IPS-11a (cell line): ENCODE measurements around the gene ROCK2.

ENCODE experiments used
- H3K4me3 ChIP-seq: one replicate; pipeline ENCODE4 v1.5.1; 2013; ENCODE audit warnings: low read depth, low read length, control low read depth

The ROCK2 gene

GRCh38 chr2:11368059-11368572 lies 23.7 kb upstream of the ROCK2 start:
- no peak overlapping the region for H3K4me3 ChIP-seq

- no peak overlapping the region for H3K4me3 ChIP-seq
These were observed 22.8 kb upstream of the ROCK2 start for GRCh38 chr2:11367170-11367730.

- H3K4me3 ChIP-seq, result no peak overlapping the region
These were observed 21.9 kb upstream of the ROCK2 start for GRCh38 chr2:11366326-11366741.

DNA sequence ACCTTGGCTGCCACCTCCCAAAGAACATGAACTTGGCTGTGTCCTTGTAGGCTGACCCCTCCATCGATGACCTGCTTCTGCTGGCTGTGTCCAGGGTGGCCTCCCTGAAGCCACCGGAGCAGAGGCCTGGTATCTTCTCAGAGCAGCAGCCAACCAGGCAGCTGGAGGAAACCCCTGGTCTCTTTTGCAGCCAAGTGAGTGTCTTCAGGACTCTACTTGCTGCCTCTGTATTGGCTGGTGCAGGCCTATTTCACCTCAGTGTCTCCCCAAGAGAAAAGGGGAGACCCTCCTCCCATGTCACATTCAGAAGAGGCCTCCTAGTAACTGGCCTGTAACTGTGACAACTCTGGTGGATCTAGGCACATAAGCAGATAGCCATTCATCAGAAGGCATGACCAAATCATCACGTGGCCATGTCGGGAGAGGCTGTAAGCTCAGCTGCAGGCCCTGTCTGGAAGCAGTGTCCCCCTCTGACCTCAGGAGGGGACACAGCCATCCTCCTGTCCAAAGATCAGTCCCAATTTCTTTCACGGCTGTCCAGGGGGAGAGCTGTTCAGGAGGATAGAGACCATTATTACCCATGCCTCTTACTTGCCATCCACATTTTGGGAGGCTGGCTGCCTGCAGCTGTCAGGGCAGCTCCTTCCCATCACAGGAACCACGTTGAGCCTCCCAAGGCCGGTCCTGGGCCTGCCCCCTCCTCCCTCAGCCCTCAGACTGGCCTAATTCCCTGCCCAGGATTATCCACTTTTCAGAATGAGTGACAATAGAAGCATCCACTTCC lies 20.9 kb upstream of the ROCK2 start:
- H3K4me3 ChIP-seq, result no peak overlapping the region

GRCh38 chr2:11364565-11364887 lies 20.1 kb upstream of the ROCK2 start:
- H3K4me3 ChIP-seq, result no peak overlapping the region

- no peak overlapping the region for H3K4me3 ChIP-seq
These were observed 19.6 kb upstream of the ROCK2 start for GRCh38 chr2:11363868-11364564.

DNA sequence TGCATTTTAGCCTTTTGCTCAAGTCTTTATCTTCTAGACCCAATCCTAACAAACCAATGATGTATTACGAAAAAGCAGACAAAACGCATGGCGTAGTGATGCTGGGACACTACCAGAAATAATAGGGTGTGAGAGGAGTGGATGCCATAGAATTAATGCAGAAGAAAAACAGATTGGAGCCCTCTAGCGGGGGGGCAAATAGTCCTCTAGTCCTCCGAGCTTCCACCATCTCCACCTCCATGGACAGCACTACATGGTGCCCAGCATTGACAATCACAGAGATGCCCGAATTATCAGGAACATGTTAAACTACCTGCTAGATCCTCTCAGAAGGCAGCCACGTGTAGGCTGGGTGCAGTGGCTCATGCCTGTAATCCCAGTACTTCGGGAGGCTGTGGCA lies 15.4 kb upstream of the ROCK2 start:
- H3K4me3 ChIP-seq, result no peak overlapping the region

DNA sequence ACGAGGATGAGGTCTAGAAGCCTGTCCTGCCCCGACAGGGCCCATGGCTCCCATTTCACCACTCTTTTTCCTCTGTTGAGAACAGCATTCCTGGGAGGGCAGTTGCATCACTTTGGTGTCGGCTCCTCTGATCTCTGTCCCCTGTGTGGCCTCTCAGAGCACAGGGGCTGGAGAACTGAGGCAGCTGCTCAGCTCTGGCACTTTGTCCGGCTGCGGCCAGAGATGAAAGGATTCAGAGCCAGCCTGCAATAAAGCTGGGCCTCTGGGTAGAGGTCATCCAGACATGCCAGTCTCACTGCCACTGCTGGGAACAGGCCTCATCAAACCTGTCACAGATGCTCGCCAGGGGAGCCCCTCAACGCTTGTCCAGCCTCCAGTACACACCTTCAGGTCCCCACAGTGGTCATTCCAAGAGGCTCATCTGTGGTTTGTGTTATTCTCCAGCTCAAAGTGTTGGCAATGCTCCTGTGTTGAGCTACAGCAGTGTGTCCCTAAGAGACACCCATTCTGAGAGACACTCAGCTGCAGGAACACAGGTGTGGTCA lies 13.1 kb upstream of the ROCK2 start:
- no peak overlapping the region for H3K4me3 ChIP-seq

DNA sequence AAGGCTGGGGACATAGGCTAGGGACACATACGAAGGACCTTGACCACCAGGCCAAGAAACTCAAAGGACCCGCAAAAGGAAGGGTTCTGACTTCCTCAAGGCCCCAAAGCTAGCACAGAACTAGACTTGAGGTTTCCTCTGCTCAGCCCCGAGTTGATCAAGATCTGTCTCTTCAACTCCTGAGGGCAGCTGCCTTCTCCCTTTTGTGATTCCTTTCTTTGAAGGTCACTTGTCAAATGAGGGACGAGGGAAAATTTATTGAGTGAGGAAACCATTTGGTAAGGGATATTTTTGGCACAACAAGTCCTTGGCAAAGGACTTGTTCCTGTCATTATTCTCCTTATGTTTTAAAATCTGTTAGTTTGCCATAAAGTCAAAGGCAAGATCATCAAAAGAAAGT lies 12.3 kb upstream of the ROCK2 start:
- H3K4me3 ChIP-seq, result no peak overlapping the region

DNA sequence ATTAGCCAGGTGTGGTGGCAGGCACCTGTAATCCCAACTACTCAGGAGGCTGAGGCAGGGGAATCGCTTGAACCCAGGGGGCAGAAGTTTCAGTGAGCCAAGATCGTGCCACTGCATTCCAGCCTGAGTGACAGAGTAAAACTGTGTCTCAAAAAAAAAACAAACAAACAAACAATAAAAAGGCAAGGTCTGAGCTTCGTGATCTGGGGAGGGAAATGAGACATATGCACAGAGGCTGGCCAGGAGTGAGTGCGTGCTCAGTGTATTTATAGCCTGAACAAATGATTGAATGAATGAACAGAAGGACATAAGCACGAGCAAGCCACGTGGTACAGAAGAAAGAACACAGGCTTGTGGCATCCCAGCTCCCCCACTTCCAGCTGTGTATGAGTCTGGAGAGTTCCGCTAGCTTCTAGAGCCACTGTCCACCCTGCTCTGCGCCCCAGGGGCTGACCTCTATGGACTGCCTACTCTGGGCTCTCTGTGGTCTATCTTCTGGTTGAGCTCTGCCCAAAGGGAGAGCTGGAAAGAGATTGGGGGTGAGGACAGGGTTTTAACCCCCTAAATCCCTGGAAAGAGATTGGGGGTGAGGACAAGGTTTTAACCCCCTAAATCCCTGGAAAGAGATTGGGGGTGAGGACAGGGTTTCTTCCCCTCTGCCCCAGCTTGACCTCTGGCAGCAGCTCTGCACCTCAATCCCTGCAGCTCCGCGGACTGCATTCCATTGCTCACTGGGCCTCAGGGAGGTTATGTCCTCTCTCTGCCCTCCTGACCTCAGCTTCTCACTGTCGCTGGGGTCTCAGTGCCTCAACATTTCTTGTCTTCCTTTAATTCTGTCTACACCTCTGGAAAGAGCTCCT lies 11.0 kb upstream of the ROCK2 start:
- H3K4me3 ChIP-seq, result no peak overlapping the region

DNA sequence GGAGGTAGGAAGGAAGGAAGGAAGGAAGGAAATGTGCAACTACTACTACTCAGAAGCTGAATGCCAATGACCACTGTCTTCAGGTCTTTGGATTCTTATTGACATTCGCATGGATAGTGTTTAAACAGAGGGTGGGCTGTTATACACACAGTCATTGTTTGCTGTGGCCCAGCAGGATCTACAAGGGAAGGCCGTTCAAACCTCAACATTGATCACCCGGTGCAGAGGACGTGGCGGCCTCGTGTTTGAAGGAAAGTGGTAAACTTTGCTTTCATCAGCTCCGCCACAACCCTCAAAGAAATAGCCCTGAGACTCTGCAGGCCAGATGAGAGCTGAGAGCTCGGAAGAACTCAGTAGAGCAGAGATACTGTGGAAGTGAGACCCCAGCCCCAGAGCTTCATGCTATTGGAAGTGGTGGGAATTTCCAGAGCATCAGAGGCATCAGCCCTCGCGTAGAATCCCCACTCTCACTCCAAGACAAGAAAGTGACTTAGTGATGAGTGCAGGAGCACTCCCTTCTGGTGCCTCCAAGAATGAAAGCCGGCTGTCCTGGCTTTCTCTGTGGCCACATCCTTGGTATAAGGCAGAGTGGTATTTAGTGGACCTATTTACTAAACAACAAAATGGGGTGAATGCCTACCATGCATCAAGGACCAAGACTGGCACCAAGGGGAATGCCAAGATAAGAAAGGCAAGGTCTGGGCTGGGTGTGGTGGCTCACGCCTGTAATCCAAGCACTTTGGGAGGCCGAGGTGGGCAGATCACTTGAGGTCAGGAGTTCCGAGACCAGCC lies 10.1 kb upstream of the ROCK2 start:
- H3K4me3 ChIP-seq, result no peak overlapping the region

- no peak overlapping the region for H3K4me3 ChIP-seq
These were observed 8.5 kb upstream of the ROCK2 start for GRCh38 chr2:11352781-11353537.

GRCh38 chr2:11348209-11348749 lies 3.8 kb upstream of the ROCK2 start:
- no peak overlapping the region for H3K4me3 ChIP-seq

DNA sequence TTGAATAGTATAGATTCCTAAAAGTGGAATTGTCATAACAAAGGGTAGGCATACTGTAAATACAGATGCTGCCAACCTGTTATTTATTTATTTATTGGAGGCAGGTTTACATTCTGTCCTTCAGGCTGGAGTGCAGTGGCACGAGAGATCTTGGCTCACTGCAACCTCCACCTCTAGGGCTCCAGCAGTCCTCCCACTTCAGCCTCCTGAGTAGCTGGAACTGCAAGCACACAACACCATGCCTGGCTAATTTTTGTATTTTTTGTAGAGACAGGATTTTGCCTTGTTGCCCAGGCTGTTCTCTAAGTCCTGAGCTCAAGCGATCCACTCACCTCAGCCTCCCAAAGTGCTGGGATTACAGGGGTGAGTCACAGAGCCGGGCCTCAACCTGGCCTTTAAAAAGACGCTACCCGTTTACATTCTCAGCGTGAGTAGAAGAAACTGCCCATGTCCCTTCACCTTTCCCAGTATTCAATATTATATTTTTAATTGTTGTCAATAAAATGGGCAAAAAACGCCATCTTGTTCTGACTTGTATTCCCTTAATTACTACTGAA lies 3.0 kb upstream of the ROCK2 start:
- H3K4me3 ChIP-seq, result no peak overlapping the region

- H3K4me3 ChIP-seq, result no peak overlapping the region
These were observed 1.6 kb upstream of the ROCK2 start for GRCh38 chr2:11346023-11346482.

DNA sequence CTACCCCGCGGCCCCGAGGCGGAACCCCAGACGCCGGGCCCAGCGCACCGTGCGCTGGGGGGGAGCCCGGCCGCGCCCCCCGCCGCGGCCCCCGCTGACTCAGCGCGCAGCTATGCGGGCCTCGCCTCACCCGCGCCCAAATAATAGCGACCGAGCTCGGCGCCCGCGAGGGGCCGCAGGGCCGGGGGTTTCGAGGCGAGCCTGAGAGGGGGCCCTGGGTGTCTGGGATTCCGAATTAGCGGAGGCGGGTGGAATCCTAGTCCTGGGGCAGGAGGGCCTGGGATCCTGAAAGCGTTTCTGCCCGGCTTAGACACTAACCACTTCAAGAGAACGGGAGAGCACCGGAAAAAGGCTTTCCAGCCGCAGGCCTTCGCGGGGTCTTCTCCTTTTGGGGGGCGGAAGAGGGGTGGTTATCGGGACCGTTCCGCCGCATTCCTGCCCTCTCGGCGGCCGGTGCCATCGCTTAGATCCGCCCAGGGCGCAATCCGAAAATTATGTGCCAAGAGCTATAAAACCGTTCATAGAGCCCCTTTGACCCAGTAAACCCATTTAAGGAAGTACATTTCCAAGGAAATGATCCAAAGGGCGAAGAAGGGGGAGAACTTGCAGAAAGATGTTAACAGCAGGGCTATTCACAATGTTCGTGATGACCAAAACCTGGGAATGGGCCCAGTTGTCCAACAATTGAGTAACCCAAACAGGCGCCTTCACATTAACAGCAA lies 681 bp upstream of the ROCK2 start:
- H3K4me3 ChIP-seq, result peak overlapping the region; percentile 57

- H3K4me3 ChIP-seq, result peak overlapping the region; percentile 79
These were observed 640 bp downstream of the ROCK2 start for GRCh38 chr2:11343650-11344341.

- H3K4me3 ChIP-seq, result peak overlapping the region; percentile 79
These were observed 1.1 kb downstream of the ROCK2 start for GRCh38 chr2:11343368-11343649.
